ENCODE data around the gene PINLYP. TPM values are rescaled to one million over a fixed set of nuclear protein-coding genes. Genes with fewer than 3 reads are reported as not detected.
"Not testable (repeated sequence)": the region's sequence is repeated elsewhere in the genome, so short reads cannot be mapped to it uniquely, and the experiment has no call there.

The PINLYP gene
- total RNA-seq, 1 donor from 2014 or later: 17.3 TPM

DNA sequence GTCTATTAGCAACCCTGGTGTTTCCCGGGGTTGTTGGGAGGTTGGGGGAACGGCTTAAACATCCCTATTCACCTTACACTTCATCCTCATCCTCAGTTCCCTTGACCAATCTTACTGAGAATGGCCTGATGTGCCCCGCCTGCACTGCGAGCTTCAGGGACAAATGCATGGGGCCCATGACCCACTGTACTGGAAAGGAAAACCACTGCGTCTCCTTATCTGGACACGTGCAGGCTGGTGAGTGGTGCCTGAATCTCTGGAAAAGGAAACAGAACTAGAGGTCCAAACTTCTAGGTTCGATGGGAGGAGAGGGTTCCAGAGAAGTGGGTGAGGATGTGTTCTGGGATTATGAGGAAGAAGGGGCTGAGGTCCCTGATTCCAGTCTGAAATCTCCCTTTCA is 5.9 kb downstream of the PINLYP start:
- DNase-seq (ENCODE audit: low spot score): no peak

DNA sequence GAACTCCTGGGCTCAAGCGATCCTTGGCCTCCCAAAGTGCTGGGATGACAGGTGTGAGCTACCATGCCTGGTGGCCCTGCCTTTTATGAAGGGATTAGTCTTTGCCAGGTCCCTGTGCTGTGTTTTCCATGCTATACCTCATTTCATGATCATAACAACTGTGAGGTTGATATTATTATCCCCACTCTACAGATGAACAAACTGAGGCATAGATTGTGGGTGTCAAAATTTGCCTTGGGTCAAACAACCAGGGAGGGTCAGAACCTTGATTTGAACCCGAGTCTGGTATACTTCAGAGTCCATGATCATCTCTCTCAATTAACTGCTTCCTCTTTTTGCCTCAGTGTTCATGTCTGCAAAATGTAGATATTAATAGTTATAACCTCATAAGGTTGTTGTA is 6.9 kb downstream of the PINLYP start:
- DNase-seq (ENCODE audit: low spot score): no peak

DNA sequence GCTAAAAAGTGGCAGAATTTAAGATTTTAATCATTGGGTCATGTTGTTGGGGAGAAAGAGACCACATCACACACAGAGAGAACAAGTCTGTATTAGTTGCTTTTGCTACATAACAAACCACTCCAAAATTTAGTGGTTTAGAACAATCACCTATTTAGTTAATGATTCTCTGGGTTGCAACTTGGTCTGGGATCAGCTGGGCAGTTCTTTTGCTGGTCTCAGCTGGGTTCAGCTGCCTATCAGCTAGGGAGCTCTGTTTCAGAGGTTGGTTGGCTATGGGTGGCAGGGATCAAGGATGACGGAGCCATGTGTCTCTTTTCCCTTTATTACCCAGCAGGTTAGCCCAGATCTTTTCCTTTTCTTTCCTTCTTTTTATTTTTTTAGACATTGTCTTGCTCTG is 8.9 kb downstream of the PINLYP start:
- DNase-seq (ENCODE audit: low spot score): no peak

DNA sequence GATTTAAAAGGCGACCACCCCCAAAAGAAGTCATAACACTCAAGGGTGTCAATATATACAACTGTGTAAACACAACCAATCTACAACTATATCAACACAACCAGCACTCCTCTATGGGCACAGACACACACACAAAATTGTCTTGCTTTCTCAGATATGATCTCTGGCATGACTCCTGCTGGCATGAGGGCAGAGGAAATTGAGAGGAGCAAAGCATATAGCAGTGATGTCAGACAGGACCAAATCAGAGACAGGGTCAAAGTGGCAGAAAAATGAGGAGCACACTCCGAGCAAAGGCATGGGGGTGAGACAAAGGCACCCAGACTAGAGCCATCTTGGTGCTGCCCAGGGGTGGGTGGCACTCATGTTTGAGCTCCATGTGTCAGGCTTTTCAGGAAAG is 10.7 kb downstream of the PINLYP start:
- DNase-seq (ENCODE audit: low spot score): no peak

DNA sequence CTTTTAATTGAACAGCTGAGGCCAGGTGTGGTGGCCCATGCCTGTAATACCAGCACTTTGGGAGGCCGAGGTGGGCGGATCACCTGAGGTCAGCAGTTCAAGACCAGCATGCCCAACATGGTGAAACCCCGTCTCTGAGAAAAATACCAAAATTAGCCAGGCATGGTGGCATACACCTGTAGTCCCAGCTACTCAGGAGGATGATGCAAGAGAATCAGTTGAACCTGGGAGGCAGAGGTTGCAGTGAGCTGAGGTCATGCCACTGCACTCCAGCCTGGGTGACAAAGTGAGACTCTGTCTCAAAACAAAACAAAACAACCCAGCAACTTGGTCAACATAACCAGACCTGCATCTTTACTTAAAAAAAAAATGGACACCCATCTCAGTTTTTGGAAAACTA is 11.4 kb downstream of the PINLYP start:
- DNase-seq (ENCODE audit: low spot score): not testable (repeated sequence)

DNA sequence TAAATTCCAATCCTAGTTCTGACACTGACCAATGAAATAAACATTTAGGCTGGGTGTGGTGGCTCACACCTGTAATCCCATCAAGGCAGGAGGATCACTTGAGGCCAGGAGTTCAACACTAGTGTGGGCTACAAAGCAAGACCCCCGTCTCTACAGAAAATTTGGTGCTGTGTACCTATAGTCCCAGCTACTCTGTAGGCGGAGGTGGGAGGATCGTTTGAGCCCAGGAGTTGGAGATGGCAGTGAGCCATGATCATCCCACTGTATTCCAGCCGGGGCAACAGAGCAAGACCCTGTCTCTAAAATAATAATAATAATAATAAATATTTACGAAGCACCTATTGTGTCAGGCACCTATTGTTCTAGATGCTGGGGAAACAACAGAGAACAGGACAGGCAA is 13.7 kb downstream of the PINLYP start:
- DNase-seq (ENCODE audit: low spot score): no peak

DNA sequence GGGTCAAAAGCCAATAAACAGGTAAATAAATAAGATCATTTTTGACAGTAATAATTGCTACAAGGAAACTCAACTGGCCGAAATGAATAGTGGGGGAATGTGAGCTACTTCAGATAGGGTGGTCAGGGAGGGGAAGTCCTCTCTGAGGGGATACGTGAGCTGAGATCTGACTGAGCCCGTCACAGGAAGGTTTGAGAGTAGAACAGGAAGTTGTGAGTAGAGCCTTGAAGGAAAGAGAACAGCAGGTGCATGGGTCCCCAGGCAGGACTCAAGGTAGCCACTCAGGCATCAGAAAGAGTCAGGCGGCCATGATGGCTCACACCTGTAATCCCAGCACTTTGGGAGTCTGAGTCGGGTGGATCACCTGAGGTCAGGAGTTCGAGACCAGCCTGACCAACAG is 14.1 kb downstream of the PINLYP start:
- DNase-seq (ENCODE audit: low spot score): no peak

DNA sequence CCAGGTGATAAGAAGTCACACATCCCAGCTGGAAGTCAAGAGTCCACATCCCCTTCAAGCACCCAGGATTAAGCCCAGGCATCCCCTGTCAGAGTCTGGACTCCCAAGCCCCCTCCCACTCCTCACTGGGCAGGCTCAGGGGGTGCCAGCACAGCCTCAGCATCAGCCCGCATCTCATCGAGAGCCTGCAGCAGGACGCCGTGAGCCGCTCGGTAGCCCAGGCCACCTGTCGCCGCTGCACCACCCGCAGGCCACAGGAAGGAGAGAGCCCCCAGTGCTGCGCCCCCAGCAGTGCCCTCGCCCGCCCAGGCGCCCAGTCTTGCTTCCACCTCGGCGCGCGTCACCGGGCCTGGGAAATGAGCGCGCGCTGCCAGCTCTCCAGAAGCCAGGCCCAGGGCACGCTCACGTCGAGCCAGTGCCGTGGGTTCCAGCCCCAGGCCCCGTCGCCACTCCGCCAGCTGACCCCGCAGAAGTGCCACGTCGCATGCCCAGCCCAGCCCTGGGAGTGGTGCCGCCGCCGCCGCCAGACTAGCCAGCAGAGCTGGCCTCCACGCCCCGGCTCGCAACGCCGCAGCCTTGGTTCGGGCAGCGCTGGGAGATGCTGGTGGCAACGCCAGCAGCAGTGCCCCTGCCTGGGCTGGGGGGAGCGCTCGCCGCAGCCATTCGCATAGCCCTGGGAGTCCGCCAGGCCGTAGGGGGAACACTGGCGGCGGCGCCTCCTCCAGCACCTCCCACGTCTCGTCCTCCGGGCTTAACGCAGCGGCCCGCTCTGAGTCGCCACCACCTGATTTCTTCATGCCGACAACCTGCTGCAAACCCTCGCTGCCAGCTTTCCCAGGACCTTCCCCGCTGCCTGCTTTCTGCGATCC is 16.5 kb downstream of the PINLYP start:
- no peak for DNase-seq (ENCODE audit: low spot score)

DNA sequence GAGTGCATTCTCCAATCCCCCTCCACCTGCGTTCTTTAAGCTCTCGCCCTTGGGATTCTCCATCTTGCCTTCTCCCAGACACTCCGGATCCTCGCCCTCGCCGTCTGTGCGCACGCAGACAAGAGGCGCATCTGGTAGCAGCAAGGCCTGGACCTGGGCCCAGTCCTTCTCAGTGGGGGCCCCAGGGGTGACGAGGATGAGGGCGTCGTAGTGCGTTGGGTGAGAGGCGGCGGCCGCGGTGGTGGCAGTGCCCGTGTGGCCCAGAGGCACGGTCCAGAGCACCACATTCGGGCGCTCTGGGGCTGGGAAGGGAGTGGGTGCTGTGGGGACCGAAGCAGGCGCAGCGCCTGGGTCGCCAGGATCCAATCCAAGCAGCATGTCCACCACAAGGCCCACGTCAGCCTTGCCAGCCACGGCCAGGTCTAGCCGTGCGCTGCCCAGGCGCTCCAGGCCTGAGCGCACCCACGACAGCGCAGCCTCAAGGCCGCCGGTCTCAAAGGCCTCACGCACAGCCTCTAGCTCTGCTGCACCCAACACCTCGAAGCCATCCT is 17.3 kb downstream of the PINLYP start:
- DNase-seq (ENCODE audit: low spot score): no peak

DNA sequence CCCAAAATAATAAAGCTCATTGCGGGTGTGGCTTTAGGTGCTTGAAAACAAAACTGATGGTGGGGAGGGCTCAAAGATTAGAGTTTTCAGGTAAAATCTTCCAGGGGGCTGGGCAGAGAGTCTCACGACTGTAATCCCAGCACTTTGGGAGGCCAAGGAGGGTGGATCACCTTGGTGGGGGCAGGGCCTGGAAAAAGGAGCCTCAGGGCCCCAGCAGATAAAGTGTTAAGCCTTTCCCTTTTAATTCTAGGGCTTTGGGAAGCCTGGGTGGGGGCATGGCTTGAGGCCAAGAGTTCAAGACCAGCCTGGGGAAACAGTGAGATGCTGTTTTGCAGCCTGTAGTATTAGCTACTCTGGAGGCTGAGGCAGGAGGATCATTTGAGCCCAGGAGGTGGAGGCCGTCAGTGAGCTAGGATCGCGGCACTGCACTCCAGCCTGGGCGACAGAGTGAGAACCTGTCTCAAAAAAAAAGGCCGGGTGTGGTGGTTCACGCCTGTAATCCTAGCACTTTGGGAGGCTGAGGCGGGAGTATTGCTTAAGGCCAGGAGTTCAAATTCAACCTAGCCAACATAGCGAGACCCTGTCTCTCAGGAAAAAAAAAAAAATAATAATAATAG is 18.6 kb downstream of the PINLYP start:
- no peak for DNase-seq (ENCODE audit: low spot score)

DNA sequence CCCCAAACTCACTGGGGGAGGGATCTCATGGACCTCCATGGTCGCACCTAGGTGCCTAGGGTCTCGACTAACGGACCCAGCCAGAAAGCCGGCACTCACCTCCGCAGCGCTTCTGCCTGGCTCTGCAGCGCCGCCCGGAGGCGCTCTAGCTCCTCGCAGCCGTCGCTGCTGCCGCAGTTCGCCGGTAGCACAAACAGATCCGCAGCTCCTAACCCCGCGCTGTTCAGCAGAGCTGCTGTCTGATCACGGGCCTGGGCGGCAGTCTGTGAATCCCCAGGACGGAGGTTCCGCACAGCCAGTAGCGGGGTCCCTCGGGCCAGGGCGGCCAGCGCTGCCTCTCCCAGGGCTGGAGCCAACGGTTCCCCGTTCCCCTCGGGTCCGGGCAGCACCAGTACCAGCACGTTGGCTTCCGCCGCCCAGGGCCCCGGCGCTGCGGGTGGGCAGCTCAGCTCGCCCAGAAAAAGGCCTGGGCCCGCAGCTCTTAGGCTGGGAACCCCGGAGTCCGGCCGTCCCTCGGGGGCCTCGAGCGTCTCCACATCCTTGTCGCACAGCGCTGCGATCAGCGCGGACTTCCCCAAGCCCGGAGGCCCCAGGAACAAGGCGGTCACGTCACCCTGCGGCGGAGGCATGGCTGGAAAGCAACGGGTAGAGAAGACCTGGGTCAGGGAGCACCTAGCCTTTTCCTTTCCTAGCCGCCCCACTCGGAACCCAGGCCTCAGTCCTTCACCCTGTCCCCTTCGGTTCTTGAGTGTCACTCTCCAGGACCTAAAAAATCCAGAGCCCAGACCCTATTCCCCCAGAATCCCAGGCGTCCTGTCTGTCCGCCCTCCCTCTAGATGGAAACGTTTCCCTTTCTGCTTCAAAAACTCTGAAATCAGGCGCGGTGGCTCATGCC is 19.4 kb downstream of the PINLYP start:
- DNase-seq (ENCODE audit: low spot score): peak; percentile 51

DNA sequence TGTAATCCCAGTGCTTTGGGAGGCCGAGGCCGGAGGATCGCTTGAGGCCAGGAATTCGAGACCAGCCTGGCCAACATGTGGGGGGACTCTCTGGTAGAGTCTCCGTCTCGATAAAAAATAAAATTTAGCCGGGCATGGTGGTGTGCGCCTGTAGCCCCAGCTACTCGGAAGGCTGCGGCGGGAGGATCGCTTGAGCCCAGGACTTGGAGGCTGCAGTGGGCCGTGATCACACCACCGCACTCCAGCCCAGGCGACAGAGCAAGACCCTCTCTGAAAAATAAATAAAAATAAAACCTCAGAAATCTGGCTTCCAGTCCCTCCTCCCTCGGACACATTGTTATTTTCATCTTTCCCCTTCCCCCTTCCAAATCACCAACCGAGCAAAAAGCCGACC is 20.0 kb downstream of the PINLYP start:
- DNase-seq (ENCODE audit: low spot score): no peak

DNA sequence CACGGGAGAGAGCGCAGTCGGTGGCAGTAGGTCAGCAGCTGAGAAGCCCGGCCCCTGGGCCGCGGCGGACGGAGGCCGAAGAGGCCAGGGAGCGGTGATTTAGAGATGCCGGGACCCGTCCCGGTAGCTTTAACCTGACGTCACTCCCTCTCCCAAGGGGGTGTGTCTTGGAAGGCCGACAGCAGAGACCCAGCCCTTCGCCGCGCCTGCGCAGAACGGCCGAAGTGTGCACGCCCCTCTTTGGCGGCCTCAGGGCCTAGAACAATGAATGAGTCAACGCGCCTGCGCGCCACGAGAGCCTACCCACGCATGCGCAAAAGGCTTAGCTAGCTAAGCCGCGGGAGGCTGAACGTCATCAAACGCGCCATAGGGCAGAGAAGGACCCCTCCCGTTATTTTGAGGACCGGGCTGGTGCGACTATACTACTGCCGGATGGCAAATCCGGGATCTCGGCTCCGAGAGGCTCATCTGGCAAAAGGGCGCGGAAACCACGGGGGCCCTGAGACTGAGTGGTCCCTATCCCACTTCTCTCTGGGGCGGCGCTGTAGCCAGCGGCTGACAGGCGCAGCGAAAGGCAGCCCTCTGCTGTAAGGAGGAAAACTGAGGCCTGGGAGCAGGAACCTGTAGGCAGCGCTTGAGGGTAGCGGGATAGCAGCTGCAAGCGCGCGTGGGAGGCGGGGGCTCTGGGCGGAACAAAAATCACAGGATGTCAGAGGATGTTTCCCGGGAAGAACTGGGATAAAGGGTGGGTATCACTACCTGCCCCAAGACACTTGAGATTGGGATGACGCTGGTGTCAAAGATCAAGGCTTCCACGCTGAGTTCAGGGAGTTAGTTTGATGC is 20.6 kb downstream of the PINLYP start, which contains the start of the genes IRGQ and ZNF576:
Gene IRGQ (minus strand): TSS at position 136 of the 843 bp plus-strand sequence. CDS start 796 bp downstream, outside the sequence.
Gene ZNF576 (plus strand): TSS at position 597 of the 843 bp plus-strand sequence. CDS start 514 bp downstream, outside the sequence.
- DNase-seq (ENCODE audit: low spot score): peak; percentile 100

DNA sequence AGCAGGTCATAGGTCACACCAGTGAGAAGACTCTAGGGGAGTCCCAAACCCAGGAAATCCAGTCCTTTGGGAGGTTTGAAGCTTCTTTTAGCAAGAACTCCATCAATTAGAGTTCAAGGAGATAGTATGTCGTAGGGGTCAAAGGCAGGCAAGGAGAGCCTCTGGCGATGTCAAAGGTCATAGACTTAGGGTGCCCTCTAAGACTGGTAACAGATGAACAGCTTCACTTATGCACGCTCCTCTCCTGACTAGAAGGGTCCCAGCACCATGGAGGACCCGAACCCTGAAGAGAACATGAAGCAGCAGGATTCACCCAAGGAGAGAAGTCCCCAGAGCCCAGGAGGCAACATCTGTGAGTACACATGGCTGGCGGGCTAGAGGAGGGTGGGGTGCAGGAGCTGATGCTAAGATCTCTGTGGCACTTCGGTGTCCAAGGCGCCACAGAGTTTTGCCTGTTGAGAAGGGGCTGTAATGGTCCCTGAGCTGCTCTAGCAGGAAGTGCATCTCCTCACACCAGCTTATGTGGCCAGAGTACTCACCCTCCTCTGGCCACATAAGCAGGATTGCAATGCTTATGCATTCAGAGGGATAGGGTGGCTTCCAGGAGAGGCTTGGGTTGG is 21.4 kb downstream of the PINLYP start:
- no peak for DNase-seq (ENCODE audit: low spot score)

DNA sequence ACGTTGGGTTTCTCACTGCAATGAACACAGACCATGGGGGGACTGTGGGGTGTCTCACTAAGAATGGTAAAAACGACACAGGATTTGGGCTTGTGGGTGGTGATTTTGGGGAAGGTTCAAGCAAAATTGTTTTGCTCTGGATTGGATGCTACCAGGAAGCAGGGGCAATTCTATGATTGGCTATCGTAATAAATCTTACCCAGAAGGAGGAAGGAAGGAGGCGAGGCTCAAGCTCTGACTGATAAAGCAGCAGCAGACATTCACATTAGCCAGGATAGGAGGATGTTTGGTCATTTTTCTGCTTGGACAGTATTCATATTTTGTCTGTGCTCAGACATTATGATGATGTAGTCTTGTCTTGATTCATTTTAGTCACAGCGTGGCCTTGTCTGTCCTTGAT is 22.3 kb downstream of the PINLYP start:
- DNase-seq (ENCODE audit: low spot score): no peak

DNA sequence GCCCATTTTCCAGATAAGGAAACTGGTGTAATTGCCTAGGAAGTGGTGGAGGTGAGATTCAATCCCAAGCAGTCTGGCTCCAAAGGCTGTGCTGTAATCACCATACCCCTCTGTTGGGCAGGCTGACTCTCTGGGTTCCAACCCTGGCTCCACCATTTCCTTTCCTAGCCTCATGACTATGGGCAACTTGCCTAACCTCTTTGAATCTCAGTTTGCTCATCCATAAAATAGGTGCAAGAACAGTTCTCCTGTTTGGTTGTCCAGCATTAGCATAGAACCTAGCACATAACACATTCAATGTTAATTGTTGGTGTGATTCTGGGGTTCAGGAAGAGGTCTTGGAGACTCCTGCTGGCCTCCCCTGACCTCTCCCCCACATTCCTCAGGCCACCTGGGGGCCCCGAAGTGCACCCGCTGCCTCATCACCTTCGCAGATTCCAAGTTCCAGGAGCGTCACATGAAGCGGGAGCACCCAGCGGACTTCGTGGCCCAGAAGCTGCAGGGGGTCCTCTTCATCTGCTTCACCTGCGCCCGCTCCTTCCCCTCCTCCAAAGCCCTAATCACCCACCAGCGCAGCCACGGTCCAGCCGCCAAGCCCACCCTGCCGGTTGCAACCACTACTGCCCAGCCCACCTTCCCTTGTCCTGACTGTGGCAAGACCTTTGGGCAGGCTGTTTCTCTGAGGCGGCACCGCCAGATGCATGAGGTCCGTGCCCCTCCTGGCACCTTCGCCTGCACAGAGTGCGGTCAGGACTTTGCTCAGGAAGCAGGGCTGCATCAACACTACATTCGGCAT is 23.0 kb downstream of the PINLYP start:
- DNase-seq (ENCODE audit: low spot score): no peak

DNA sequence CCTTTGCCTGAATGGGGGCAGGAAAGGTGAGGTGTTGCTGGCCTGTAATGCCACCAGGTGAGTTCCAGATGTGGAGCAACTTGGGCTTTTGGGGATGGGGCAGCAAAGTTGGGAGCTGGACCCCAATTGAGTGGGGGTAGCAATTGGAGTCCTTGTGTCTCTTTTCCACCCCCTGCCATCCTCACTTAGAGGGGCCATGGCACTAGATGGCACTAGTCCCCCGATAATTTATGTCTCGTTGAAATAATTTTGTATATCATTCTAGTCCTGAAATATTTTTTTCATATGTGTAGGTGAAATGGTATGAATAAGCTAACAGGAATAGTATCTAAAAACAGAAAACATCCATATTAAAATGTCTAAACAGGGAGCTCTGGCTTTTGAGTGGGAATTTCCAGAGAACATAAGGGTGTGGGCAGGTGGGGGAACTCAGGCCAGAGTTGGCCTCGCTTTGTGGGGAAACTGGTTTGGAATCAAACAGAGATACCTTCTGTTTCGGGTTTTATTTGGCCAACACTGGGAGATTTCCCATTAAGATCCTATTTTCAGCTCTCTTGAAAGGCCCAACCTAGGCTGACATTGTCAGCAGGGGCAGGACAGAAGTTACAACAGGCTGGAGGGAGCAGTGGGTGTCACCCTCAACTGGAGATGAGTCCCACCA is 24.2 kb downstream of the PINLYP start:
- DNase-seq (ENCODE audit: low spot score): no peak

DNA sequence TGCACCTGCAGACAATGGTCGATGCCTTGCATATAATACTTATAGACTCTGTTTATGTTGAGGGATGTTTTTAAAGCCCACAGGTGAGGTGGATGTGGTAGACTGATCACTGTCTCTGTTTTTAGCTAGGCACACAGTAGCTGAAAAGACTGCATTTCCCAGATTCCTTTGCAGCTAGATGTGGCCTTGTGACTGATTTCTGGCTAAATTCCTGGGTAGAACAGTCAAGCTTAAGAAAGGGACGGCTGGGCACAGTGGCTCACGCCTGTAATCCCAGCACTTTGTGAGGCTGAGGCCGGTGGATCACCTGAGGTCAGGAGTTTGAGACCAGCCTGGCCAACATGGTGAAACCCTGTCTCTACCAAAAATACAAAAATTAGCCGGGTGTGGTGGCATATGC is 24.7 kb downstream of the PINLYP start:
- DNase-seq (ENCODE audit: low spot score): not testable (repeated sequence)

Measured in umbilical cord (tissue), 2 donors.